ENCODE results near the gene NRIP1. TPM values are rescaled to one million over a fixed set of nuclear protein-coding genes. Genes with fewer than 3 reads are reported as not detected.

NRIP1 gene
- total RNA-seq, 4 donors from 2014 or later, result 16.1 to 81.9 (median 36.4) TPM

DNA sequence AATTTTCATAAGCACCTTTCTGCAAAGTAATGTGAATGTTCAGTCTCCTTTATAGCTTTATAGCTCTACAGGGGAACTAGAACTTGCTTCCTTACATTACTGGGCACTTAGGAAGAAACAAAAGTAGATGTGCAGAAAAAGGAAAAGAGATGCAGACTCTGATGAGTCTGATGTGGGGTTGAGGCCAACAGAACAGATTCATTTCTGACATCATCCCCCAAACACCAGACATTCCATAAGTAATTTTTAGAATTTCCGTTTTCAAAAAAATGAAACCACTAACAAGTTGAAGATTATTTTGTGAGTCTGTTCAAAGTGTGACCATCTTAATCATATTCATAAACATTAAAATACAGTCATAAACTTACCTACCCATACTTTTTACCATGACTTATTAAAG lies 96.0 kb downstream of the NRIP1 start:
- DNase-seq, result no peak
- no peaks in the 10 kb centered on the region for H3K36me3 ChIP-seq
- no peak overlapping the region for H3K27ac ChIP-seq
- H3K27me3 ChIP-seq, result no peaks in the 10 kb centered on the region
- H3K9me3 ChIP-seq, result no peaks in the 10 kb centered on the region
- intact Hi-C loops (cut with DNase I; ENCODE audit: low total_unique reads), result no loop called here
- H3K4me1 ChIP-seq, result no peaks in the 10 kb centered on the region
- TF ChIP-seq, protein P1, sequence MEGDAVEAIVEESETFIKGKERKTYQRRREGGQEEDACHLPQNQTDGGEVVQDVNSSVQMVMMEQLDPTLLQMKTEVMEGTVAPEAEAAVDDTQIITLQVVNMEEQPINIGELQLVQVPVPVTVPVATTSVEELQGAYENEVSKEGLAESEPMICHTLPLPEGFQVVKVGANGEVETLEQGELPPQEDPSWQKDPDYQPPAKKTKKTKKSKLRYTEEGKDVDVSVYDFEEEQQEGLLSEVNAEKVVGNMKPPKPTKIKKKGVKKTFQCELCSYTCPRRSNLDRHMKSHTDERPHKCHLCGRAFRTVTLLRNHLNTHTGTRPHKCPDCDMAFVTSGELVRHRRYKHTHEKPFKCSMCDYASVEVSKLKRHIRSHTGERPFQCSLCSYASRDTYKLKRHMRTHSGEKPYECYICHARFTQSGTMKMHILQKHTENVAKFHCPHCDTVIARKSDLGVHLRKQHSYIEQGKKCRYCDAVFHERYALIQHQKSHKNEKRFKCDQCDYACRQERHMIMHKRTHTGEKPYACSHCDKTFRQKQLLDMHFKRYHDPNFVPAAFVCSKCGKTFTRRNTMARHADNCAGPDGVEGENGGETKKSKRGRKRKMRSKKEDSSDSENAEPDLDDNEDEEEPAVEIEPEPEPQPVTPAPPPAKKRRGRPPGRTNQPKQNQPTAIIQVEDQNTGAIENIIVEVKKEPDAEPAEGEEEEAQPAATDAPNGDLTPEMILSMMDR (IDR thresholded peaks at IDR 0.05), result no peak
- TF ChIP-seq POLR2A (IDR thresholded peaks at IDR 0.05), result no peak
- H3K4me3 ChIP-seq, result no peak overlapping the region

DNA sequence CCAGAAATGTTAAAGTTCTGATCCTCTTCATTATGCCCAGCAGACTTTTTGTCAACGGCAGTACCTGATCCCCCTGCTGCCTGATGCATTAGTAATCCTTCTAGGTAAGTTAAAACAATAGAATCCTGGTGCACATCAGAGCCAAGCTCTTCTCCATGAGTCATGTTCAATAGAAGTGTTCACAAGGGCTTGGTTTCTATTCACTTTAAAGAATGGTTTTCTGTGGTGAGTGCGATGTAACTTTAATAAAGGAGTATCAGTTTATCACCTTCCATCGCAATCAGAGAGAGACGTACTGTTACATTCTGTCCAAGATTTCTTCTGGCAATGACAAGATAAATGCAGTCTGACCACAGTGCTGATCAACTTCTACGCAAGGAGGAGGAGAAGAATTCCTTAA lies 96.8 kb downstream of the NRIP1 start:
- TF ChIP-seq, protein P1 (IDR thresholded peaks at IDR 0.05), result no peak
- TF ChIP-seq POLR2A (IDR thresholded peaks at IDR 0.05), result no peak

DNA sequence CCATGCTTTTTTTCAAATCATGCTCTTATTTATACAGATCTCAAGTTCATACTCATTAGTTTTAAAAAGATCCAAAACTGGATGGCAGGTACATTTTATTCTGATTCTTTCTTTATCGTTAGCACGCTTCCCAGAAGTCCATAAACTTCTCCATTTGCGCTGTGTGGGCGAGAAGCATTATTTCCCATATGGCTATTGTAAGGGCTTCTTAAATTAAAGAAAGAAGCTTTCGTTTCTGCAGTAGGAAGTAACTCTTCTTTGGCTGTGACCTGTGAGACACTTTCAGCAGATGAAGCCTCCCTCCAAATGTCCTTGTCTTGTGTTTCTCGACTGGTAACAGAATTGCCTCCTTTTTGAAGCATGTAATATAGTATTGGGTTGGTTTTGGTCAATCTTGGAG lies 100.2 kb downstream of the NRIP1 start:
- TF ChIP-seq POLR2A (IDR thresholded peaks at IDR 0.05), result no peak
- TF ChIP-seq, protein P1 (IDR thresholded peaks at IDR 0.05), result no peak
- Histone ChIP-seq H3K4me3 (no peak overlapping the region), H3K4me1 (peaks cover 0 to 5% of the 10 kb centered on the region in 2 donors), H3K27me3 (no peaks in the 10 kb centered on the region), H3K9me3 (no peaks in the 10 kb centered on the region), H3K36me3 (no peaks in the 10 kb centered on the region), H3K27ac (no peak overlapping the region)
- intact Hi-C loops (cut with DNase I; ENCODE audit: low total_unique reads), result no loop called here
- no peak for DNase-seq

More for the DNA sequence above, 96.8 kb downstream of the NRIP1 start:
- Histone ChIP-seq H3K27ac (no peak overlapping the region), H3K4me3 (no peak overlapping the region), H3K9me3 (no peaks in the 10 kb centered on the region), H3K27me3 (no peaks in the 10 kb centered on the region), H3K36me3 (no peaks in the 10 kb centered on the region), H3K4me1 (no peaks in the 10 kb centered on the region)
- no peak for DNase-seq
- intact Hi-C loops (cut with DNase I; ENCODE audit: low total_unique reads), result no loop called here

DNA sequence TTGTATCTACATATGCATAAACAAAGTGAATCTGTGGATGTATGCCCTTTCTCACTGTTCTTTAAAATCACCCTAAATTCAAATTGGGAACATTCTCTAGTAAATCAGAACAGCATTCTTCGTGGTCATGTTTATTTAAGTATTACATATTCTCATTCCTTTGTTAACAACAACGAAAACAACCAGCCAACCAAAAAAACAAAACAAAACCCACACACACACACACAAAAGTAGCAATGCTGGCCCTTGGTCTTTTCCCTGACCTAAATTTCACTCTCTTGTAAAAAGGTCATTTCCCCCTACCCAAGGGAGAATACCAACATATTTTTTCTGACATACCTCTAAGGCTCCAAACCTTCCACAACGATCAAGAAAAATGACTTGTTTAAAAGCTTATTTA lies 102.6 kb downstream of the NRIP1 start:
- H3K27me3 ChIP-seq, result no peaks in the 10 kb centered on the region
- DNase-seq, result no peak
- intact Hi-C loops (cut with DNase I; ENCODE audit: low total_unique reads), result no loop called here
- H3K9me3 ChIP-seq, result no peaks in the 10 kb centered on the region
- H3K4me3 ChIP-seq, result no peak overlapping the region
- H3K36me3 ChIP-seq, result no peaks in the 10 kb centered on the region
- peaks cover 0 to 5% of the 10 kb centered on the region in 2 donors for H3K4me1 ChIP-seq
- no peak for TF ChIP-seq POLR2A (IDR thresholded peaks at IDR 0.05)
- TF ChIP-seq, protein P1 (IDR thresholded peaks at IDR 0.05), result no peak
- no peak overlapping the region for H3K27ac ChIP-seq

DNA sequence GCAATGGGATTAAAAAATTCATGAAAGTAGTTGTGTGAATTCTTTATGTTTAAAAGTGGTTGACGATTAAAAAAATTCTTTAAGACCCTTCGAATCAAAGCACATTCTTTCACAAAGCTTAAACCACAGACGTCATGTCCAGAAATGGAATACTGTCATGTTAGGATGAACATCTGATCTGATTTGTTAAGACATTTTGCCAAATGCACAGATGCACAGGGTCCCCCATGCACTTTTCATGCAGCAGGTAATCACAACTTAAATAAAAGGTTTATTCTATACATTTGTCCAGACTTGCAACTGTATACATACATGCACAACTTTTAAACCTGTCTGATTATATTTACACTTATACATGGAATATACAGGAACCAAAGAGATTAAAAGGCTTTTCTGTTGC lies 103.3 kb downstream of the NRIP1 start:
- DNase-seq, result no peak
- TF ChIP-seq, protein P1 (IDR thresholded peaks at IDR 0.05), result no peak
- no peak for TF ChIP-seq POLR2A (IDR thresholded peaks at IDR 0.05)
- Histone ChIP-seq H3K36me3 (no peaks in the 10 kb centered on the region), H3K27me3 (no peaks in the 10 kb centered on the region), H3K27ac (no peak overlapping the region), H3K4me1 (peaks cover 0 to 5% of the 10 kb centered on the region in 2 donors), H3K4me3 (no peak overlapping the region), H3K9me3 (no peaks in the 10 kb centered on the region)
- intact Hi-C loops (cut with DNase I; ENCODE audit: low total_unique reads), result no loop called here

Data from uterus (tissue), 4 donors.